HT-29 (cell line): Measurements from ENCODE around the gene CYB561D2. TPM values are rescaled to one million over a fixed set of nuclear protein-coding genes. Genes with fewer than 3 reads are reported as not detected.

ENCODE experiments used
- DNase-seq: peaks from one replicate; pipeline ENCODE4 v3.0.0-alpha.2; 2015; ENCODE audit warnings: low spot score
- total RNA-seq: library from RNA; depleted of rRNA; stranded (reverse); fragments of >200 nt; shearing (Covaris generic); gene quantifications from 2 replicates; pipeline ENCODE4 v1.2.3, GENCODE V29; 2014; rRNA removed

CYB561D2 gene
- total RNA-seq, 1 experiment from 2014 or later, result 42.5 TPM

DNA sequence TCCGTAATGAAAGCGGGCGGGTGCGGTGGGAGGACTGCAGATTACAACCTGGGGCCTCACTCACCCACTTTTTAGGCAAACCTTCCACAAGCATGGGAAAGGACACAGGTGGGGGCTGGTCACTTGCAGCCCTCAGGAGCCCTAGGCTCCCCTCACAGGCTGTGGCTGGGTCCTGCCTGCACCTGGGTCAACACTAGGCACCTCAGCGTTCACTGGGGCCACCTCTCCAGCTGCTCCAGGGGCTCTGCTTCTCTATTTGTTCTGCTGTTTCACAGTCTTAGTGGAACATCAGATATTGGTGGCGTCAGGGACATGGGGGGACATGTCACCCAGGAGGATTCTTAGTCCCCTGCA lies 38.7 kb downstream of the CYB561D2 start:
- no peak for DNase-seq

DNA sequence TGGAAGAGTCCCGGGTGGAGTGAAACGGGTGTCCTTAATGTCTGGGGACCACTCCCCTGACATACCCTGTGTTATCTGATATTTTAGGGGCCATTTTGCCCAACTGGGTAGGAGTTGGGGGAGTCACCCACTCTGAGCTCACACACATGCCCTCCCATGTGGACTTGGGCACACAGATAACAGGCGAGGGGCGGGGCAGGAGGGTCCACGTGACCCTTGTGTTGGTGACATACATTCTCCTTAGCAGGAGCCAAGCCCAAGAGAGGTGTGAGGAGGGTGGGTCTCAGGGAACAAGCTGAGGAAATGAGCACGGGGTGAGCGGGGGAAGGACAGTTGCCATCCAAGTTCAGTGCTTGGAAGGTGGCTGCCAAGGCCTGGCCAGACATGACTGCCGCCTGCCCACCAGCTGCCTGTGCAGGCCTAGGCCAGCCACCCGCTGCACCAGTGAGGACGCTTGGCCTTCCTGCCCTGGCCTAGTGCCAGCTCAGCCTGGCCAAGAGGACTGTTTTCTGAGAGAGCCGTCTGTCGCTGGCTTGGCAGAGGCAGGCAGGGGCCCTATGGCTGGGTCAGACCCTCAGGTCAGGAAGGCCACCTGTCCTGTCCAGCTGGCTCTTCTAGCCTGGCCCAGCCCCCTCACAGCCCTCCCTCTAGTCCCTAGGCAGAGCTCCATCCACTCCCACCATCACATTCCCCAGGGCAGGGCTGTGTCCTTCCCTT lies 40.0 kb downstream of the CYB561D2 start:
- no peak for DNase-seq

DNA sequence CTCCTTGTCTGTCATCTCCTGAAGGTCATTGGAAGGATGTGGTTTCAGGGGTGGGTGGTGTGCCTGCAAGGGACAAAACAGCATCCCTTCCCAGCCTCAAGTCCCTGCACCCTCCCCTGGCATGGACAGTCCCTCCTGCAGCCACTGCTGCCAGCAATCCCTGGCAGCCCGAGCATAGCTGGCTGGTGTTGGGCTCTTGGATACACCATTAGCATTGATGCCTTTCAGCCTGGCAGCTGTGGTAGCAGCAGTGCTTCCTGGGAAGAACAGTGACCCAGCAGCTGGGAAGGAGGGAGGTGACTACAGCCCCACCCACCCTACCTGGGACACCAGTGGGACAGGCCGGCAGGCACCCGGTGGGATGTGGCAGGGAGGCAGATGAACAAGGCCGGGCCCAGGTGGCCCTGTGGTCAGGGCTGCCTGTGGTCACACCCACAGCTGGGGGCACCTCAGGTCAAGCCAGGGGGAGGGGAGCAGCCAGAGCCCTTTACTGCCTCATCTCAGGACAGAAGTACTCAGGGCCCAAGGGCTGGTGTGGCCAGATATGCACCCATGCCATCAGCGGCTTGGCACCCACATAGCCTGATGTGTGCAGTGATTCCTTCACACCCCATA lies 41.5 kb downstream of the CYB561D2 start:
- DNase-seq, result no peak

DNA sequence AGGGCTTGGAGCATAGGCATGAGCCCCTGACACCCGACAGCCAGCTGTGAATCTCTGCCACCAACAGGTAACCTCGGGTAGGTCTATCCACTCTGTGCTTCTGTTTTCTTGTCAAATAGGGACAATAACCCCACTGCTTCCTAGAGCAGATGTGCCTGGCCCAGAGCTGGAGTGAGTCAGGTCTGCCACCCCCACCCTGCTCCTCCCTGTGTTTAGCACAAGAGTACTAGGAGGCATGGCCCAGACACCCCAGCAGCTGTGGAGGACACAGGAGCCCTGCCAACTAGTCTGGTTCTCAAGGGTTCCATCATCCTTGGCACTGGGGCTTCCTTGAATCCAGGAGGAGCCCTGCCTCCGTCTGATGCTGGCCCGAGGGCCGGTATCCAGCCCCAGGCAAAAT lies 42.4 kb downstream of the CYB561D2 start:
- DNase-seq, result no peak

DNA sequence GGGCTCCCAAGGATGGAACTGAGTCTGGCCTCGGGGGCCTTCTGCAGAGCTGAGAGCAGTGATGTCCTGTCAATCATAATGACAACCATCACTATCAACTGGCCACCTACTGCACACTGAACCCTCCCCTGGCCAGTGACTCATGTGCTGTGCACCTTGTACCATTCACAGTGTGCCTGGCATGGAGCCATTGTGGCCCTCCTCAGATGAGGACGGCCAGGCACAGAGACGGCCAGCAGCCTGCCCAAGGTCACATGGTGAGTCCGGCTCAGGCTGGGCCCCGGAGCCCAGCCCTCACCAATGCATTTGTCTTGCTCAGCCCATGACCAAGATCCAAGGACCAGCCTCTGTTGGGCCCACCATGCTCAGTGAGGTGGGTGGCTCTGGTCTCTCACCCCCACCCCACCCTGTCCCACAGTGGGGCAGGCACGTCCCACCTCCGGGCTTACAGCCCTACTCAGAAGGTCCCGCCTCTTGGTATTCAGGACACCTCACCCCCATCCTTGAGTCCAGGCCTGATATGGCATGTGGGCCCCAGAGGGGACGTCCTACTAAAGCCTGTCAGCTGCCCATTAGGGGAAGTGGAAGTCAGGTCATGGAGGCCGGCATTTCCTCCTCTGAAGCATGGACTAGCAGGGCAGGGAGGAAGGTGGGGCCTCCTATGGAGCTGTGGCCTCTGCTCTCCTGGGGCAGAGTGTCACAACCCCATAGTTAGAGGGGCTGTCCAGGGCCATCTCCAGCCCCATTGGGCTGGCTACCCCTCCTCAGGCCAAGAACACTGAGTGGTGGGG lies 44.6 kb downstream of the CYB561D2 start:
- no peak for DNase-seq

DNA sequence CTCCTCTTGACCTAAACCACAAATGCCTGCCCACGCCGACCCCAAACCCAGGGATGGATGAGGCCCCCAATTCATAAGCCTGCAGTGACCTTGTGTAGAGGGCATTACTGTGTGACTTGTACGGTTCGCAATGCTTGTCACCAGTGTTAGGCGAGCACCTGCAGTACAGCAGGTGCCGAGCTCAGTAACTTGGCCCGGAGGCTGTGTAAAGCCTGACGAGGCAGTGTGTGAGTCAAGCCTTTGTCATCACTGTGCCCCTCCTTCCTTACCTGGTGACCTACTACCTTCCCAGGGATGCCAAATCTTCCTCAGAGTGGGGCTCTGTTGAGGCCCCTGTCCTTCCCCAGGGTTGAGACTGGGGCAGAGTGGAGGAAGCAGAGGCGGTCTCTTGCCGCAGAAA lies 45.8 kb downstream of the CYB561D2 start:
- no peak for DNase-seq

DNA sequence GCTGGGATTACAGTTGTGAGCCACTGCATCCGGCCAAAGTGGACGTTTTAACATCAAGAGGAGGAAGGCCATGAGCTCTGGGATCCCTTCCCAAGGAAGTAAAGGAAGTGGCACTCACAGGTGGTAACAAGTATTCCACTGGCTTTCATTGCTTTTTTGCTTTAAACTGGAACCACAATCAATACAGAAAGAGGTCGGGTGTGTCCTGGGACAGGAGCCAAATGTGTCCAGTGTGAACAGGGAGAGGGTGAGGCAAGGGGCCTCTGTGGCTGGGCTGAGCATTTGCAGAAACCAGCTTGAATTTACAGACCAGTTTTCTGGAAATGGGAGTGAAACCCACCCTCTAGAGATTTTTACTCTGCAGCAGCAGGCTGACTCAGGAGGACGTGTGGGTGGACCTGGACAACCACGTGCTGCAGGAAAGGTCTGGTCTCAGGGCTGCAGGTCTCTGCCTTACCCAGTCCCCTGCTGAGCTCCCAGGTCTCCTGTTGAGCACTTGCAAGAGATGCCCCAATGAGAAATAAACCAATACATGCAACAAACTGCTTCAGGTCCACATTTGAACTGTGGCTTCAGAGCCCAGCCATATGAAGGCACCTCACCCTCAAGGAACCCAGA lies 51.4 kb downstream of the CYB561D2 start:
- no peak for DNase-seq

Other genes with a start within 250 kb of the CYB561D2 start
- gene SEMA3F, start 195.5 kb upstream of the CYB561D2 start, total RNA-seq, result 14.6 and 16.5 TPM in 2 replicates
- 0.18 TPM in 1 of 2 replicates, not detected in the other for gene GNAT1, start 159.3 kb upstream of the CYB561D2 start, total RNA-seq
- 0.70 TPM in 1 of 2 replicates, not detected in the other for gene SLC38A3, start 145.6 kb upstream of the CYB561D2 start, total RNA-seq
- 167 and 168 TPM in 2 replicates for gene GNAI2, start 114.7 kb upstream of the CYB561D2 start, total RNA-seq
- 87.7 and 94.2 TPM in 2 replicates for gene SEMA3B, start 81.7 kb upstream of the CYB561D2 start, total RNA-seq
- not detected in 2 replicates for gene LSMEM2, start 71.8 kb upstream of the CYB561D2 start, total RNA-seq
- 175 and 177 TPM in 2 replicates for gene IFRD2, start 58.4 kb upstream of the CYB561D2 start, total RNA-seq
- gene HYAL3, start 51.5 kb upstream of the CYB561D2 start, total RNA-seq, result 8.3 and 12.7 TPM in 2 replicates
- 14.2 and 15.3 TPM in 2 replicates for gene NAA80, start 51.5 kb upstream of the CYB561D2 start, total RNA-seq
- gene HYAL1, start 47.3 kb upstream of the CYB561D2 start, total RNA-seq, result 1.4 and 1.6 TPM in 2 replicates
- gene HYAL2, start 28.1 kb upstream of the CYB561D2 start, total RNA-seq, result 81.4 and 82.6 TPM in 2 replicates
- 66.8 and 69.2 TPM in 2 replicates for gene TUSC2, start 22.6 kb upstream of the CYB561D2 start, total RNA-seq
- gene RASSF1, start 10.0 kb upstream of the CYB561D2 start, total RNA-seq, result 24.2 and 30.2 TPM in 2 replicates
- gene ZMYND10, start 5.1 kb upstream of the CYB561D2 start, total RNA-seq, result 0.48 TPM in 1 of 2 replicates, not detected in the other
- 30.0 and 30.7 TPM in 2 replicates for gene NPRL2, start 87 bp upstream of the CYB561D2 start, total RNA-seq
- 35.8 and 36.2 TPM in 2 replicates for gene TMEM115, start 8.7 kb downstream of the CYB561D2 start, total RNA-seq
- 0.33 and 0.42 TPM in 2 replicates for gene CACNA2D2, start 152.8 kb downstream of the CYB561D2 start, total RNA-seq
- 0.33 and 0.44 TPM in 2 replicates for gene C3orf18, start 216.9 kb downstream of the CYB561D2 start, total RNA-seq
- 8.2 and 12.2 TPM in 2 replicates for gene HEMK1, start 218.7 kb downstream of the CYB561D2 start, total RNA-seq